ENCODE results near the gene LANCL2.

LANCL2 gene

GRCh38 chr7:55449205-55449991 is 84.3 kb downstream of the LANCL2 start:
- H3K4me1 ChIP-seq: no peaks in the 10 kb centered on the region
- H3K9me3 ChIP-seq: no peaks in the 10 kb centered on the region
- no peaks in the 10 kb centered on the region for H3K36me3 ChIP-seq
- TF ChIP-seq CTCF (IDR thresholded peaks at IDR 0.05; ENCODE audit: low read depth, low read length): no peak
- DNase-seq: no peak
- H3K27me3 ChIP-seq: no peaks in the 10 kb centered on the region
- no peak overlapping the region for H3K4me3 ChIP-seq (ENCODE audit: low read depth, low read length)

- Histone ChIP-seq H3K27me3 (no peaks in the 10 kb centered on the region), H3K36me3 (no peaks in the 10 kb centered on the region), H3K9me3 (no peaks in the 10 kb centered on the region), H3K4me1 (no peaks in the 10 kb centered on the region), H3K4me3 (ENCODE audit: low read depth, low read length) (no peak overlapping the region)
- DNase-seq: no peak
- no peak for TF ChIP-seq CTCF (IDR thresholded peaks at IDR 0.05; ENCODE audit: low read depth, low read length)
These were observed 84.9 kb downstream of the LANCL2 start for GRCh38 chr7:55449992-55450535.

- H3K4me1 ChIP-seq: no peaks in the 10 kb centered on the region
- no peaks in the 10 kb centered on the region for H3K27me3 ChIP-seq
- DNase-seq: no peak
- H3K4me3 ChIP-seq (ENCODE audit: low read depth, low read length): no peak overlapping the region
- no peaks in the 10 kb centered on the region for H3K36me3 ChIP-seq
- TF ChIP-seq CTCF (IDR thresholded peaks at IDR 0.05; ENCODE audit: low read depth, low read length): no peak
- no peaks in the 10 kb centered on the region for H3K9me3 ChIP-seq
These were observed 87.8 kb downstream of the LANCL2 start for GRCh38 chr7:55452971-55453370.

GRCh38 chr7:55457801-55458200 is 92.7 kb downstream of the LANCL2 start:
- DNase-seq: no peak
- H3K4me3 ChIP-seq (ENCODE audit: low read depth, low read length): no peak overlapping the region
- no peaks in the 10 kb centered on the region for H3K9me3 ChIP-seq
- no peaks in the 10 kb centered on the region for H3K4me1 ChIP-seq
- H3K27me3 ChIP-seq: no peaks in the 10 kb centered on the region; the same call in 1 of the 2 replicates
- no peak for TF ChIP-seq CTCF (IDR thresholded peaks at IDR 0.05; ENCODE audit: low read depth, low read length)
- H3K36me3 ChIP-seq: no peaks in the 10 kb centered on the region

- H3K36me3 ChIP-seq: no peaks in the 10 kb centered on the region
- DNase-seq: no peak
- no peaks in the 10 kb centered on the region for H3K9me3 ChIP-seq
- H3K4me1 ChIP-seq: no peaks in the 10 kb centered on the region
- H3K27me3 ChIP-seq: no peaks in the 10 kb centered on the region; the same call in 1 of the 2 replicates
- H3K4me3 ChIP-seq (ENCODE audit: low read depth, low read length): no peak overlapping the region
- TF ChIP-seq CTCF (IDR thresholded peaks at IDR 0.05; ENCODE audit: low read depth, low read length): no peak
These were observed 93.2 kb downstream of the LANCL2 start for GRCh38 chr7:55458351-55458750.

GRCh38 chr7:55463686-55464262 is 98.6 kb downstream of the LANCL2 start:
- H3K9me3 ChIP-seq: no peaks in the 10 kb centered on the region
- no peak for DNase-seq
- no peaks in the 10 kb centered on the region; the same call in 1 of the 2 replicates for H3K27me3 ChIP-seq
- no peak overlapping the region for H3K4me3 ChIP-seq (ENCODE audit: low read depth, low read length)
- TF ChIP-seq CTCF (IDR thresholded peaks at IDR 0.05; ENCODE audit: low read depth, low read length): no peak
- H3K4me1 ChIP-seq: no peaks in the 10 kb centered on the region
- H3K36me3 ChIP-seq: no peaks in the 10 kb centered on the region; the same call in 1 of the 2 replicates
